Left lung (tissue), 10 donors: ENCODE measurements around the gene ZNF407. TPM values are rescaled to one million over a fixed set of nuclear protein-coding genes. Genes with fewer than 3 reads are reported as not detected.
A peak's percentile ranks its signal among the peaks of the same experiment; 100 is the strongest.

Experiments used
- ATAC-seq: fragments of 200-7000 bp; cut with Tn5 transposase; one replicate; pipeline ENCODE4 v1.9.1; 2020; ENCODE audit warnings: moderate library complexity
- DNase-seq, 4 donors: peaks; one replicate each; pipeline ENCODE4 v3.0.0-alpha.2; 2013 to 2020
- H3K27ac ChIP-seq, 2 donors: fragments of 200-600 bp; sonication (generic) in 1 of 2; one replicate each; pipeline versions ENCODE4 v1.5.0 to v1.8.0; 2020 to 2021
- H3K27me3 ChIP-seq, 2 donors: fragments of 200-600 bp; sonication (generic) in 1 of 2; one replicate each; pipeline versions ENCODE4 v1.5.0 to v1.8.0; 2020 to 2021
- H3K36me3 ChIP-seq, 2 donors: fragments of 200-600 bp; sonication (generic) in 1 of 2; one replicate each; pipeline versions ENCODE4 v1.5.0 to v1.8.0; 2020 to 2021
- H3K4me1 ChIP-seq, 2 donors: fragments of 200-600 bp; one replicate each; pipeline ENCODE4 v1.8.0; 2021
- H3K4me3 ChIP-seq, 2 donors: fragments of 200-600 bp; sonication (generic) in 1 of 2; one replicate each; pipeline versions ENCODE4 v1.5.0 to v1.8.0; 2020 to 2021; ENCODE audit warnings: mild to moderate bottlenecking in 1 of 2
- H3K9me3 ChIP-seq, 2 donors: fragments of 200-600 bp; sonication (generic) in 1 of 2; one replicate each; pipeline versions ENCODE4 v1.5.0 to v1.8.0; 2020 to 2021
- CTCF ChIP-seq, 2 donors: fragments of 200-600 bp; sonication (generic) in 1 of 2; IDR thresholded peaks; one replicate each; pipeline versions ENCODE4 v1.5.0 to v1.8.0; 2021; ENCODE audit warnings: antibody characterized with exemption in 2 of 2
- intact Hi-C, 2 donors: fragments of 100-400 bp; cut with DNase I; formaldehyde crosslinking; loops; one replicate each; pipeline versions ENCODE4 v1.11.2 to v1.14.2; 2022
- polyA plus RNA-seq, 6 donors: library from polyadenylated mRNA; unstranded; fragments of 120-200 nt; gene quantifications; one replicate each; pipeline ENCODE4 v1.2.1, GENCODE V29; 2013; ENCODE audit not compliant: insufficient read length in 6 of 6
- total RNA-seq, 2 donors: library from RNA; stranded (reverse); fragmentation: NEBNext Ultra II Directional; extraction: Animal tissue kit (Norgen Biotek cat#: 25700); gene quantifications; one replicate each; pipeline ENCODE4 v1.2.1, GENCODE V29; 2021
- donor health status: DM: no; HTN: yes; CAD: no.
- donor health status: DM: no; HTN: no; CAD: no.

Gene ZNF407
- total and polyA plus RNA-seq, 8 donors, result 10.3 to 16.7 (median 11.3) TPM

GRCh38 chr18:74631212-74631611 is 33.5 kb downstream of the ZNF407 start:
- intact Hi-C loops, result no loop called here
- H3K27me3 ChIP-seq, result no peaks in the 10 kb centered on the region
- ATAC-seq (no peak), DNase-seq (no peak)
- H3K27ac ChIP-seq, result peak overlapping the region in 1 of 2 donors; percentile 70
- H3K4me1 ChIP-seq, result peaks cover 0 to 30% of the 10 kb centered on the region in 2 donors
- peaks cover 0 to 34% of the 10 kb centered on the region in 2 donors for H3K36me3 ChIP-seq
- H3K9me3 ChIP-seq, result no peaks in the 10 kb centered on the region
- TF ChIP-seq CTCF (IDR thresholded peaks at IDR 0.05), result no peak
- no peak overlapping the region for H3K4me3 ChIP-seq

- H3K27ac ChIP-seq, result peak overlapping the region in 1 of 2 donors; percentile 70
- intact Hi-C loops, result no loop called here
- DNase-seq (no peak), ATAC-seq (no peak)
- H3K27me3 ChIP-seq, result no peaks in the 10 kb centered on the region
- no peaks in the 10 kb centered on the region for H3K9me3 ChIP-seq
- no peak overlapping the region for H3K4me3 ChIP-seq
- H3K4me1 ChIP-seq, result peaks cover 0 to 30% of the 10 kb centered on the region in 2 donors
- no peak for TF ChIP-seq CTCF (IDR thresholded peaks at IDR 0.05)
- peaks cover 0 to 34% of the 10 kb centered on the region in 2 donors for H3K36me3 ChIP-seq
Observed at GRCh38 chr18:74631623-74632350, 34.1 kb downstream of the ZNF407 start.

GRCh38 chr18:74632351-74632679 is 34.6 kb downstream of the ZNF407 start:
- peaks cover 0 to 34% of the 10 kb centered on the region in 2 donors for H3K36me3 ChIP-seq
- intact Hi-C loops, result no loop called here
- DNase-seq, result peak in 1 of 4 donors; percentile 37
- H3K4me1 ChIP-seq, result peaks cover 0 to 30% of the 10 kb centered on the region in 2 donors
- peak overlapping the region in 1 of 2 donors; percentile 70 for H3K27ac ChIP-seq
- no peak for TF ChIP-seq CTCF (IDR thresholded peaks at IDR 0.05)
- H3K4me3 ChIP-seq, result no peak overlapping the region
- no peaks in the 10 kb centered on the region for H3K27me3 ChIP-seq
- ATAC-seq, result no peak
- no peaks in the 10 kb centered on the region for H3K9me3 ChIP-seq

GRCh38 chr18:74632856-74633255 is 35.2 kb downstream of the ZNF407 start:
- intact Hi-C loops, result no loop called here
- H3K9me3 ChIP-seq, result no peaks in the 10 kb centered on the region
- TF ChIP-seq CTCF (IDR thresholded peaks at IDR 0.05), result no peak
- no peaks in the 10 kb centered on the region for H3K27me3 ChIP-seq
- H3K36me3 ChIP-seq, result peaks cover 0 to 34% of the 10 kb centered on the region in 2 donors
- DNase-seq, result no peak
- no peak overlapping the region for H3K27ac ChIP-seq
- no peak for ATAC-seq
- peaks cover 0 to 27% of the 10 kb centered on the region in 2 donors for H3K4me1 ChIP-seq
- no peak overlapping the region for H3K4me3 ChIP-seq

- Histone ChIP-seq H3K36me3 (peaks cover 0 to 34% of the 10 kb centered on the region in 2 donors), H3K27ac (peak overlapping the region in 1 of 2 donors; percentile 4), H3K9me3 (no peaks in the 10 kb centered on the region), H3K27me3 (no peaks in the 10 kb centered on the region), H3K4me1 (peaks cover 0 to 27% of the 10 kb centered on the region in 2 donors), H3K4me3 (no peak overlapping the region)
- intact Hi-C loops, result no loop called here
- DNase-seq, result no peak
- no peak for TF ChIP-seq CTCF (IDR thresholded peaks at IDR 0.05)
- no peak for ATAC-seq
Observed at GRCh38 chr18:74633652-74634352, 36.1 kb downstream of the ZNF407 start.
